GM18505 (cell line): ENCODE results near the gene GPSM1.

ENCODE experiments used
- ATAC-seq: cut with Tn5 transposase; IDR thresholded peaks from one replicate; pipeline ENCODE4 v1.9.1; 2021; ENCODE audit not compliant: unreplicated experiment
- POLR2A ChIP-seq: IDR thresholded peaks from 4 replicates; pipeline ENCODE4 v1.6.1; 2011; ENCODE audit warnings: borderline replicate concordance; ENCODE audit not compliant: insufficient read depth, insufficient read length; ENCODE audit errors: extremely low read depth

GPSM1 gene

DNA sequence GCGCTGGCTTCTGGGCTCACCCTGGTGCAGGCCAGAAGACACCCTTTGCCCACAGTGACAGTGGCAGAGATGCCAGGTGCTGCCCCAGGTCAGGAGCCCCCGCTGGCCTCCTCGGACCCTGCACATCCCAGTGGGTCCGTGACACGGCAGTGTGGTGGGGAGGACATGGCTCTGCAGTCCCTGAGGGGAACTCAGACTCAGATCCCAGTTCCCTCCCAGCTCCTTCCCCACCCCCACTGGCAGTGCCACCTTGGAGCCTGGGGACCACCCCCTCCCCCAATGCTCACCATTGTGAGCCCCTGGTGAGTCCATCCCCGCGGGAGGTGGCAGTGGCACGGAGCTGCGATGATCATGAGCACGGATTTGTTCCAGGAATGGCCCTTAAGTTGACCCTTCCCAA lies 22.9 kb upstream of the GPSM1 start:
- no peak for TF ChIP-seq POLR2A
- no peak for ATAC-seq

GRCh38 chr9:136304981-136305380 lies 22.4 kb upstream of the GPSM1 start:
- no peak for TF ChIP-seq POLR2A
- no peak for ATAC-seq

DNA sequence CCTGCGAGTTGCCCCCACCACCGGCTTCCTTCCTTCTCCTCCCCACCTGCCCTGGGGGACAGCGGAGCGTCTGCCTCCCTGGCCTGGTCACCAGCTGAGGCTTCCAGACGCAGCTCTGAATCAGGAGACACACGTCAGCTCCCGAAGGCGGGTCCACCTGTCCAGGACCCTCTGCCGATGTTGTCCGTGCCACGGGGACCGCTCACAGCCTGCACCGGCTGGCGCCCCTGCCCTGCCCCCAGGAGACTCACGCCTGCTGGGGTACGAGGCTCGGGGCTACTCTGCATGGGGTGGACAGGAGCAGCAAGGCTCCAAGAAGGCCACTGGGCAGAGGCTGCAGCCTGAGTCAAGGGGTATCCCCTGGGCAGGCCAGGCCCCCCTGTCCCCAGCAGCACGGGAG lies 21.5 kb upstream of the GPSM1 start:
- no peak for TF ChIP-seq POLR2A
- no peak for ATAC-seq

GRCh38 chr9:136306211-136307208 lies 20.8 kb upstream of the GPSM1 start:
- no peak for ATAC-seq
- no peak for TF ChIP-seq POLR2A

DNA sequence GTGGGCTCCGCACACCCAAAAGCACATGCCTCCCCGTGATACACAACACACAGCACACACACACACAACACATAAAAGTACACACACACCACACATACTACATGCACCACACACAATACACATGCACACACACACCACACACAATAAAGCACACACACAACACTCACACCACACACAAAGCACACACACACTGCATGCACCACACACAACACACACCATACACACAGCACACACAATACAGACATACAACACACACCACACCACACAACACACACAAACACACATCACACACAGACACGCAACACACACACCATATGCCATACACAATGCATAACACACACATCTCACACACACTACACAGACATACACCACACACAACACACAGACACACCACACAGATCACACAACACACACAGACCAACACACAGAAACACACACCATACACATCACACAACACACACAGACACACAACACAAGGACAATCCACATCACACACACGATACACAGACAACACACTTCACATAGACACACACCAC lies 20.1 kb upstream of the GPSM1 start:
- ATAC-seq = no peak
- no peak for TF ChIP-seq POLR2A

- TF ChIP-seq POLR2A = no peak
- no peak for ATAC-seq
Observed at GRCh38 chr9:136308006-136308701, 19.2 kb upstream of the GPSM1 start.

- no peak for ATAC-seq
Observed at GRCh38 chr9:136308702-136309053, 18.7 kb upstream of the GPSM1 start.

DNA sequence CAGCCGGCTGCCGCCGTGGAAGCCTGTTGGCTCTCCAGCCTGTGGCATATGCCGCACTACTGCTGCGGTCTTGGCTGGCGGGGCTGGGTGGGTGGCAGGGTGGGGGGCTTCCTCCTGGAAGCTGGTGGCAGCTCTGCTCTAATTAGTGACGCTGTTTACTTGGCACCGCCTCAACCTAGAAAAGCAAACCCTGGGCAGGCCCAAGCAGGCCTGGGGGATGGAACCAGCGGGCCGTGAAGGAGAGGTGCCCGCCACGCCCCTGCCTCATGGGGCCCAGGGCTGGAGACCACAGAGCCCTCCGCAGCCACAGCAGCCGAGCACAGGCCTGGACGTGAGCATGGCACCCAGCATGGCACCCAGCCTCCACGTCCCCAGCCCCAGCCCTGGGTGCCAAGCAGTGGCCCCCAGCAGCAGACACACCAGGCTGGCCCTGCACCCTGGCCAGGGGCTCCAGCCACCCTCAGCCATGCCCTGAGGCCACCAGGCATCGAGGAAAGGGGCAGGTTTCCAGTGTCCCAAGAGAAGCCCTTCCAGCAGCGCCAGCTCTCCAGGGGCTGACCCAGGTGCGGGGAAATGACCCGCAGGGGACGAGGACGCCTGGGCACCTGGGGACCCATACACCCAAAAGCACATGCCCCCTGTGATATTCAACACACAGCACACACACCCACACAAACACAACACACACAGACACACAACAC lies 18.1 kb upstream of the GPSM1 start:
- no peak for TF ChIP-seq POLR2A
- ATAC-seq = no peak

More at GRCh38 chr9:136308702-136309053, 18.7 kb upstream of the GPSM1 start:
- no peak for TF ChIP-seq POLR2A

- ATAC-seq = no peak
- no peak for TF ChIP-seq POLR2A
Observed at GRCh38 chr9:136309806-136310220, 17.5 kb upstream of the GPSM1 start.

GRCh38 chr9:136310273-136311030 lies 16.9 kb upstream of the GPSM1 start:
- ATAC-seq = no peak
- no peak for TF ChIP-seq POLR2A

GRCh38 chr9:136311051-136312008 lies 16.0 kb upstream of the GPSM1 start:
- no peak for ATAC-seq
- no peak for TF ChIP-seq POLR2A

GRCh38 chr9:136312009-136312375 lies 15.3 kb upstream of the GPSM1 start:
- ATAC-seq = no peak
- TF ChIP-seq POLR2A = no peak

GRCh38 chr9:136312436-136312835 lies 14.9 kb upstream of the GPSM1 start:
- ATAC-seq = no peak

More at GRCh38 chr9:136312436-136312835, 14.9 kb upstream of the GPSM1 start:
- TF ChIP-seq POLR2A = no peak
